ENCODE data around the gene PPP6R1. TPM values are rescaled to one million over a fixed set of nuclear protein-coding genes. Genes with fewer than 3 reads are reported as not detected.
"Not testable (repeated sequence)": the region's sequence is repeated elsewhere in the genome, so short reads cannot be mapped to it uniquely, and the experiment has no call there.

Gene PPP6R1
- total RNA-seq, 1 donor from 2014 or later: 247 TPM

DNA sequence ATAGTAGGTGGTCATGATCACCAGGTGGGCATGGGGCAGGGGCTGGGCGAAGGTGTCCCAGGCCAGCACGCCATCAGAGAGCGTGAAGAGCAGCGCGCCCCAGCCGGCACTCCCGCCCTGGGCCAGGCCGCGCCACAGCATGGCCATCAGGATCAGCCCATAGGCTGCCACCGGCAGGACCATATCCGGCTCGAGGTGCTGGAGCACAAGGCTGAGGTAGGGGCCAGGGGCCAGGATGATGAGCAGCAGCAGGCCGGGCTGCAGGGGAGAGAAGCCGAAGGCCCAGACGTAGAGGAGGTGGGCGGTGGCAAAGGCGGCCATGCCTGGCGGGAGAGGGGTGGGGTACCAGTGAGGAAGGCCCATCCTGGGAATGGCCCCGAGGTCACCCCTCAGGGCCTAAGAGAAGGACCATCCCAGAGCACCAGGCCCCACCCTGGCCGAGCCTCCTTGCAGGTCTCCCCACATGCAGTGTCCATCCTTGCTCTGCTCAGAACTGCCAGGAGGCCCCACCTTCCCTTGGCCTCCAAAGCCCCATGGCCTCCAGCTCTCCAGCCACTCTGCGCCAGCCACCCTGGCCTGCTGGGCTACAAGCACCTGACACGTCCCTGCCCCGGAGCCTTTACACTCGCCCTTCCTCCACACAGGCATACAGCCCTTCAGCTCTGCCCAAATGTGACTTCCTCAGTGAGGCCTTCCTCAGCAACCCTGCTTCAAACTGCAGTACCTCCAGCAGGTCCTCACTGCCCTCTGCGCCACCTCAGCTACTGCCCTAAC is 31.4 kb downstream of the PPP6R1 start:
- intact Hi-C loops (cut with micrococcal nuclease): no loop called here

DNA sequence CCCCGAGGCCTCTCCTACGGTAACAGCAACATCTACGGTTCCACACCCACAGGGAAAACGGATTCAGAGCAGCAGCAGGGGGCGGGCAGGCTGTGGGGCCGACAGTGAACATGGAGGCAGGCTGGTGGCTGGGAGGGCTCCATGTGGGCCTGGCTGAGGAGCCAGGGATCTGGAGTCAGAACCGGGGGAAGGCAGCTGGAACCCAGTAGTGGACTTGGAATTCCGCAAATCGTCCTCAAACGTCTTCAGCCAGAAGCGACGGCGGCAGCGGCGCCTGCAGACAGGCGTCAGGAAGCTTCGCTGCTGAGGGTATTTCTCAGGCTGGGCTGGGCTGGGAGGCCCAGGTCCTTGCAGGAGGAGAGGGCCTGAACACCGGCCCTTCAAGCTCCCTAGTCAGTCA is 32.0 kb downstream of the PPP6R1 start:
- intact Hi-C loops (cut with micrococcal nuclease): no loop called here

- intact Hi-C loops (cut with micrococcal nuclease): no loop called here
Observed at GRCh38 chr19:55226273-55226672, 32.5 kb downstream of the PPP6R1 start.

DNA sequence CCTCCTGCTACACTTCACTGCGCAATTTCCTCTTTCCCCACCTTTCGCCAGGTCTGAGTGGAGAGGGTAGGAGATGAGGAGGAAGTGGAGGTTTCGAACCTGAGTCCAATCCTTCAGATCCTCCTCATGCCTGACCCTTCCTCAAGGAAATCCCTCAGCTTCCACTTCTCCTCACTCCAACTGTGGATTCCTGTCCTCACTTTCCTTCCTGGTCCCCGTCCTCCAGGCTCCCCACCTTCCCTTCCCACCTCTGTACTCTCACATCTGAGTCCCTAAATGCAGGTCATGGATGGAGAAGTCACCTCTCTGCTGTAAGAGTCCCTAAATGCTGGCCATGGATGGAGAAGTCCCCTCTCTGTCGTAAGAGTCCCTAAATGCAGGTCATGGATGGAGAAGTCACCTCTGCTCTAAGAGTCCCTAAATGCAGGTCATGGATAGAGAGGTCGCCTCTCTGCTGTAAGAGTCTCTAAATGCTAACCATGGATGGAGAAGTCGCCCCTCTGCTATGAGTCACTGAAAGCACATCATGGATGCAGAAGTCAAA is 33.3 kb downstream of the PPP6R1 start:
- intact Hi-C loops (cut with micrococcal nuclease): no loop called here

GRCh38 chr19:55224679-55225414 is 34.0 kb downstream of the PPP6R1 start:
- intact Hi-C loops (cut with micrococcal nuclease): not testable (repeated sequence)

- intact Hi-C loops (cut with micrococcal nuclease): no loop called here
Observed at GRCh38 chr19:55224038-55224665, 34.7 kb downstream of the PPP6R1 start.

GRCh38 chr19:55223291-55224037 is 35.4 kb downstream of the PPP6R1 start:
- intact Hi-C loops (cut with micrococcal nuclease): no loop called here

GRCh38 chr19:55220525-55220924 is 38.3 kb downstream of the PPP6R1 start:
- intact Hi-C loops (cut with micrococcal nuclease): no loop called here

GRCh38 chr19:55216461-55217198 is 42.2 kb downstream of the PPP6R1 start:
- intact Hi-C loops (cut with micrococcal nuclease): loop anchor here (1.0 kb wide), 1 partner anchor 43 kb away; the partner anchor contains the start of gene PPP6R1

DNA sequence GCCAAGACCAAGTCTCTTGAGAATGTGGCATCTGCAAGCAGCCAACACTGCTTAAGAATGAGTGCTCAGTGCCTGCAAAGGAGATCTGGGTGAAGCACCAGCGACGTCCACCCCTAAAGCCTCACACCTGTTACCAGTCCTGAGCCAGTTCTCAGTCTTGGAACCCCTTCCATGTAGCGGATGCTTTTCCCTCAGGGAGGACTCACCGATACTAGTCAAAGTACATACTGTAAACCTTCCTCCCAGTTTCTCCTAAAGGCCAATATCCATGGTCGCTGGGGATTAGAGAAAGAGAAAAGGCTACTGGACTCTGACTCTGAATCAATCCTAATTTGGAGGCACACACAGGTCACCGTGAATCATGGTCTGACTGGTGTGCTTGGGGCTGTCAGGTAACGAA is 45.3 kb downstream of the PPP6R1 start:
- intact Hi-C loops (cut with micrococcal nuclease): no loop called here

- intact Hi-C loops (cut with micrococcal nuclease): loop anchor here (1.0 kb wide), 2 partner anchors 46 to 206 kb away; no protein-coding TSS in a partner anchor
Observed at GRCh38 chr19:55212447-55212846, 46.4 kb downstream of the PPP6R1 start.

GRCh38 chr19:55209693-55210472 is 48.9 kb downstream of the PPP6R1 start:
- intact Hi-C loops (cut with micrococcal nuclease): no loop called here

DNA sequence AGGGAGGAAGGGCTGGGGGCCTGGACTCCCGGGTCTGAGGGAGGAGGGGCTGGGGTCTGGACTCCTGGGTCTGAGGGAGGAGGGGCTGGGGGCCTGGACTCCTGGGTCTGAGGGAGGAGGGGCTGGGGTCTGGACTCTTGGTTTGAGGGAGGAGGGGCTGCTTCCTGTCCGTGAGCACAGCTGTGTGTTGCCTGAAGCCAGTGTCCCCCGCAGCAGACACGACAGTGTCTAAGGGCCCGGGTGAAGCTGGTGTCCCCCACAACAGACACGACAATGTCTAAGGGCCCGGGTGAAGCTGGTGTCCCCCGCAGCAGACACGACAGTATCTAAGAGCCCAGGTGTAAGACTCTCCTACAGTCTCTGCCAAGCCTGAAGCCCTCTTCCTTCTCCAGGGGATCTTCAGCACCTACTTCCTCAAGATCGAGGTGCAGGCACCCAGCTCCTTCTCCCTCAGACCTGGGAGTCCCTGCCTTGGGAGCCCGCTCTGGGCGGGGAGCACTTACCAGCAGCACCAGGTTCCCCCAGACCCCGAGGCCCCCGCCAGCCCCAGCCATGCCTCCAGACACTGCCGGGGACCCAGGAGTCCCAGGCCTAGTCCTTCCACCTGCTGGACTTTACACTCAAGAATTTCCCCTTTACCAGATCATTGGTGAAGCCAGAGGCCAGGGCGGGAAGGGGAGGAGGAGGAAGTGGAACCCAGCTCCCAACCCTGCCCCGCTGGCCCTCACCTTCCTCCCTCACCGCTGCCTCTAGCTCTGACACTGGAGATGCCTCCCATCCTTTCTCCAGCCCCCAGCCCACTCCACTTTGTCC is 49.7 kb downstream of the PPP6R1 start, which contains the start of gene PTPRH:
TSS of gene PTPRH (minus strand) at position 622 of the 813 bp plus-strand sequence. CDS start at position 554, 68 bp downstream.
- intact Hi-C loops (cut with micrococcal nuclease): no loop called here

GRCh38 chr19:55206664-55207500 is 51.9 kb downstream of the PPP6R1 start:
- intact Hi-C loops (cut with micrococcal nuclease): no loop called here

- intact Hi-C loops (cut with micrococcal nuclease): not testable (repeated sequence)
Observed at GRCh38 chr19:55202199-55202598, 56.6 kb downstream of the PPP6R1 start.

DNA sequence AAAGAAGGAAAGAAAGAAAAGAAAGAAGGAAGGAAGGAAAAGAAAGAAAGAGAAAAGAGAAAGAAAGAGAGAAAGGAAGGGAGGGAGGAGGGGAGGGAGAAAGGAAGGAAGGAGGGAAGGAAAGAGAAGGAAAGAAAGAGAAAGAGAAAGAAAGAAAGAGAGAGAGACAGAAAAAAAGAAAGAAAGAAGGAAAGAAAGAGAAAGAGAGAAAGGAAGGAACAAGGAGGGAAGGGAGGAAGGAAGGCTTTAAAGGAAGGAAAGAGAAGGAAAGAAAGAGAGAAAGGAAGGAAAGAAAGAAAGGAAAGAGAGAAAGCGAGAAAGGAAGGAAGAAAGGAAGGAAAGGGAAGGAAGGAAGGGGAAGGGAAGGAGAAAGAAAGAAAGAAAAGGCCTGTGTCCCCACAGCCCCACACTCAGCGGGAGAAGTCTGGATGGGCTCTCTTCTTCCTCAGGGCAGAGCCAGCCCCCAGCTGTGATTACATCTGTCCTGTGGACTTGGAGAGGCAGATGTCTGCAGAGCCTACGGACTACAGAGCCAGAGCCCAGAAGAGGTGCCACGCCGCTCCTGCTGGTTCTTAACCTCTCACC is 59.1 kb downstream of the PPP6R1 start:
- intact Hi-C loops (cut with micrococcal nuclease): no loop called here

DNA sequence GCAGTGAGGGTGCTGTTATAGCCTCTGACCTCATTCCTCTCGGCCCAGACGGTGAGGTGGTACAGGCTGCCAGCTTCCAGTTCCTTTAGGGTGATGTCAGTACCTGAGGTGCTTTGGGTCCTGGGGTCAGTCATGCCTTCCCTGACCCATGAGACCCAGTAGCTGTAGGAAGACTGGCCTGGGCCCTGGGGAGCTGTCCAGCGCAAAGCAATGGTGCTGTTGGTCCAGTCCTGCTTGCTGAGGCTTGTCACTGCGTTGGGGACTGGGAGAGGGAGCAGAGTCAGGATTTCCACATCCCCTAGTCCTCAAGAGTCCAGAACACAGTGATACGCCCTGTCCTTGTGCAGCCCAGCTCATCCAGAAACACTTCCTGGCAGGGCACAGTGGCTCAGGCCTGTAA is 60.2 kb downstream of the PPP6R1 start:
- intact Hi-C loops (cut with micrococcal nuclease): no loop called here
